GM21619 (cell line): ENCODE measurements around the gene NAT8L.

Experiments used
- ATAC-seq: cut with Tn5 transposase; IDR thresholded peaks from one replicate; pipeline ENCODE4 v1.9.1; 2021; ENCODE audit not compliant: unreplicated experiment

Gene NAT8L

GRCh38 chr4:2073808-2074481, 14.8 kb downstream of the NAT8L start:
- ATAC-seq: no peak

GRCh38 chr4:2074588-2074987, 15.5 kb downstream of the NAT8L start:
- ATAC-seq: no peak

- no peak for ATAC-seq
Observed at GRCh38 chr4:2075171-2075986, 16.3 kb downstream of the NAT8L start.

- ATAC-seq: no peak
Observed at GRCh38 chr4:2075987-2076907, 17.1 kb downstream of the NAT8L start.

GRCh38 chr4:2076908-2077536, 17.9 kb downstream of the NAT8L start:
- no peak for ATAC-seq

GRCh38 chr4:2077537-2078460, 18.7 kb downstream of the NAT8L start:
- ATAC-seq: no peak

- ATAC-seq: no peak
Observed at GRCh38 chr4:2078584-2078983, 19.5 kb downstream of the NAT8L start.

- ATAC-seq: no peak
Observed at GRCh38 chr4:2079006-2079405, 19.9 kb downstream of the NAT8L start.

GRCh38 chr4:2079926-2080325, 20.8 kb downstream of the NAT8L start:
- ATAC-seq: no peak

GRCh38 chr4:2080429-2081300, 21.5 kb downstream of the NAT8L start:
- no peak for ATAC-seq

- no peak for ATAC-seq
Observed at GRCh38 chr4:2081540-2081939, 22.4 kb downstream of the NAT8L start.

GRCh38 chr4:2082118-2082517, 23.0 kb downstream of the NAT8L start:
- no peak for ATAC-seq

GRCh38 chr4:2082627-2083026, 23.5 kb downstream of the NAT8L start:
- no peak for ATAC-seq

- no peak for ATAC-seq
Observed at GRCh38 chr4:2083116-2083825, 24.1 kb downstream of the NAT8L start.

- no peak for ATAC-seq
Observed at GRCh38 chr4:2083826-2084160, 24.7 kb downstream of the NAT8L start.

GRCh38 chr4:2084316-2084715, 25.2 kb downstream of the NAT8L start:
- no peak for ATAC-seq

GRCh38 chr4:2085496-2085901, 26.4 kb downstream of the NAT8L start:
- ATAC-seq: no peak

- no peak for ATAC-seq
Observed at GRCh38 chr4:2087170-2087569, 28.0 kb downstream of the NAT8L start.
